ENCODE data around the gene OR4S2. TPM values are rescaled to one million over a fixed set of nuclear protein-coding genes. Genes with fewer than 3 reads are reported as not detected.

OR4S2 gene, protein sequence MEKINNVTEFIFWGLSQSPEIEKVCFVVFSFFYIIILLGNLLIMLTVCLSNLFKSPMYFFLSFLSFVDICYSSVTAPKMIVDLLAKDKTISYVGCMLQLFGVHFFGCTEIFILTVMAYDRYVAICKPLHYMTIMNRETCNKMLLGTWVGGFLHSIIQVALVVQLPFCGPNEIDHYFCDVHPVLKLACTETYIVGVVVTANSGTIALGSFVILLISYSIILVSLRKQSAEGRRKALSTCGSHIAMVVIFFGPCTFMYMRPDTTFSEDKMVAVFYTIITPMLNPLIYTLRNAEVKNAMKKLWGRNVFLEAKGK
- total RNA-seq = not detected

GRCh38 chr11:55648027-55648426 lies at the start of gene OR4S2:
Gene OR4S2, plus strand, starts transcription at chr11:55648327. Its CDS starts 2,577 bp downstream, at chr11:55650904.
- no peak within 1 kb of the TSS for H3K27ac Mint-ChIP-seq
- no peaks in the 10 kb centered on the region for H3K9me3 Mint-ChIP-seq
- TF ChIP-seq CTCF (IDR thresholded peaks at IDR 0.05) = no peak

GRCh38 chr11:55607545-55607944 lies 40.6 kb upstream of the OR4S2 start, which contains the start of gene OR4C11:
Gene OR4C11, minus strand, starts transcription at chr11:55607645. Its CDS starts 3,272 bp downstream, at chr11:55604373.
- CTCF ChIA-PET = no interaction called here
- no peak within 1 kb of the TSS for H3K4me3 Mint-ChIP-seq
- no peaks in the 10 kb centered on the region for H3K9me3 Mint-ChIP-seq
- POLR2A ChIA-PET = no interaction called here
- no peak for TF ChIP-seq CTCF (IDR thresholded peaks at IDR 0.05)
- no peaks in the 10 kb centered on the region for H3K27me3 Mint-ChIP-seq
- DNase-seq = no peak
- ATAC-seq = no peak
- no peaks in the 10 kb centered on the region for H3K4me1 Mint-ChIP-seq (ENCODE audit: low read depth)
- H3K36me3 Mint-ChIP-seq (ENCODE audit: low read depth) = no peaks in the 10 kb centered on the region
- intact Hi-C loops (cut with micrococcal nuclease) = no loop called here
- H3K27ac Mint-ChIP-seq = no peak within 1 kb of the TSS

More at GRCh38 chr11:55648027-55648426, at the start of gene OR4S2:
- intact Hi-C loops (cut with micrococcal nuclease) = no loop called here
- Mint-ChIP-seq H3K27me3 (no peaks in the 10 kb centered on the region), H3K4me3 (no peak within 1 kb of the TSS), H3K4me1 (ENCODE audit: low read depth) (no peaks in the 10 kb centered on the region), H3K36me3 (ENCODE audit: low read depth) (no peaks in the 10 kb centered on the region)
- ATAC-seq = no peak
- ChIA-PET CTCF (no interaction called here), POLR2A (no interaction called here)
- DNase-seq = no peak

DNA sequence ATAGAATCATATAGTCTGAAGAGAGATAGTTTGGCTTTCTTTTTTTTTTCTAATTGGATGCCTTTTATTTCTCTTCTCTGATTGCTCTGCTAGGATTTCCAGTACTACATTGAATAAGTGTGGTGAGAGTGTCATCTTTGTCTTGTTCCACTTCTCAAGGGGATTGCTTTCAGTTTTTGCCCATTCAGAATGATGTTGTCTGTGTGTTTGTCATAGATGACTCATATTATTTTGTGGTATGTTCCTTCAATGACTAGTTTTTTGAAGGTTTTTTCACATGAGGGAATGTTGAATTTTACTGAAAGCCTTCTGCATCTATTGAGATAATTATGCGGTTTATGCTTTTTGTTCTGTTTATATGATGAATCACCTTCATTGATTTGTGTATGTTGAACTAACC lies 23.6 kb upstream of the OR4S2 start:
- ChIA-PET POLR2A (no interaction called here), CTCF (no interaction called here)
- H3K27me3 Mint-ChIP-seq = no peaks in the 10 kb centered on the region
- intact Hi-C loops (cut with micrococcal nuclease) = no loop called here
- no peak for DNase-seq
- no peak overlapping the region for H3K27ac Mint-ChIP-seq
- H3K36me3 Mint-ChIP-seq (ENCODE audit: low read depth) = no peaks in the 10 kb centered on the region
- H3K4me1 Mint-ChIP-seq (ENCODE audit: low read depth) = no peaks in the 10 kb centered on the region
- no peak for TF ChIP-seq CTCF (IDR thresholded peaks at IDR 0.05)
- H3K9me3 Mint-ChIP-seq = no peaks in the 10 kb centered on the region
- no peak for ATAC-seq
- H3K4me3 Mint-ChIP-seq = no peak overlapping the region

- ChIA-PET POLR2A (no interaction called here), CTCF (no interaction called here)
- no peaks in the 10 kb centered on the region for H3K9me3 Mint-ChIP-seq
- intact Hi-C loops (cut with micrococcal nuclease) = no loop called here
- no peak for ATAC-seq
- H3K36me3 Mint-ChIP-seq (ENCODE audit: low read depth) = no peaks in the 10 kb centered on the region
- no peaks in the 10 kb centered on the region for H3K4me1 Mint-ChIP-seq (ENCODE audit: low read depth)
- no peak for TF ChIP-seq CTCF (IDR thresholded peaks at IDR 0.05)
- H3K27me3 Mint-ChIP-seq = no peaks in the 10 kb centered on the region
- no peak within 1 kb of the TSS for H3K27ac Mint-ChIP-seq
- no peak within 1 kb of the TSS for H3K4me3 Mint-ChIP-seq
- no peak for DNase-seq
Observed at GRCh38 chr11:55634813-55635212, 13.3 kb upstream of the OR4S2 start, which contains the start of gene OR4P4. Gene OR4P4, plus strand, starts transcription at chr11:55635113.

GRCh38 chr11:55652560-55652959 lies 4.4 kb downstream of the OR4S2 start:
- no peak for TF ChIP-seq CTCF (IDR thresholded peaks at IDR 0.05)
- H3K27me3 Mint-ChIP-seq = no peaks in the 10 kb centered on the region
- H3K27ac Mint-ChIP-seq = no peak overlapping the region
- ATAC-seq = no peak
- no peaks in the 10 kb centered on the region for H3K4me1 Mint-ChIP-seq (ENCODE audit: low read depth)
- no peaks in the 10 kb centered on the region for H3K9me3 Mint-ChIP-seq
- intact Hi-C loops (cut with micrococcal nuclease) = no loop called here
- CTCF ChIA-PET = no interaction called here
- POLR2A ChIA-PET = no interaction called here
- no peaks in the 10 kb centered on the region for H3K36me3 Mint-ChIP-seq (ENCODE audit: low read depth)
- DNase-seq = no peak
- no peak overlapping the region for H3K4me3 Mint-ChIP-seq

Data from activated CD8-positive, alpha-beta T cell treated with anti-CD3 and anti-CD28 coated beads for 36 hours (primary cell).